NCI-H526 treated with DMSO at 0.1 percent for 48 hours (cell line): ENCODE data around the gene SIGLEC11.
"Not testable (repeated sequence)": the region's sequence is repeated elsewhere in the genome, so short reads cannot be mapped to it uniquely, and the experiment has no call there.

Experiments
- DNase-seq: peaks from one replicate; lab custom pipeline; 2025; lab: John Stamatoyannopoulos, UW

The SIGLEC11 gene

GRCh38 chr19:49981603-49982593, 20.9 kb upstream of the SIGLEC11 start:
- no peak for DNase-seq

DNA sequence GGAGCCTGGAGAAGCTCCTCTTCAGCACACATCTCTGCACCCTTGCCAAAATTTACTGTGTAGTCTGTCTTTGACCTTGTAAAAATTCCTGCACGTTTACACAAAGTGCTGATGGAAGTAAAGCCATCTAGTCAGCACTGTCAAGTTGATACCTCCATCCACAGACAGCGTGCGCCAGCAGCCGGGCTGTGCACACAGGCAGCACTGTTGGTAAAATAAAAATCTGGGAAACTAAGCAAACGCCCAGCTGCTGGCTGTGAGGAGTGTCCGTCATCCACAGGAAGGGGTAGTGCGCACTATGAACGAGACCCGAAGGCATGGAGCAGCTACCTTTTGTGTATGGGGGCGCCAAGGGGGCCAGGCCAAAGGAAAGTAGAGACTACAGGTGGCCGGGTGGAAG, 17.4 kb upstream of the SIGLEC11 start:
- DNase-seq, result no peak

DNA sequence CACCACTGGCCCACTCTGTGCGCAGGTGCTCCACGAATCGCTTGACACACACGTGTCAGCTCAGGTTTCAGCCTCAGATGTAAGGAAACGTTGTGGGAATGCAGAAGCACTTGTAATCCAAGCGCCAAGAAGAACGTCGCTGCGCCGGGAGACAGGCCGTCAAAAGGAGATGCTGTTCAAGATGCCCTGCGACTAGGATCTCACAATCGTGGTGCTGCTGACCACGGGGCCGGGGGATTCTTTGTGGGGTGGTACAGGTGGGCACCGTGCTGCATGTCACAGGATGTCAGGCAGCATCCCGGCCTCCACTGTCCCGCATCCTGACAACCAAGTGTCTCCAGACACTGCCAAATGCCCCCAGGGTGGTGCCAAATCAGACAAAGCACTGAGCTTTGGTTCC, 16.9 kb upstream of the SIGLEC11 start:
- DNase-seq, result no peak

DNA sequence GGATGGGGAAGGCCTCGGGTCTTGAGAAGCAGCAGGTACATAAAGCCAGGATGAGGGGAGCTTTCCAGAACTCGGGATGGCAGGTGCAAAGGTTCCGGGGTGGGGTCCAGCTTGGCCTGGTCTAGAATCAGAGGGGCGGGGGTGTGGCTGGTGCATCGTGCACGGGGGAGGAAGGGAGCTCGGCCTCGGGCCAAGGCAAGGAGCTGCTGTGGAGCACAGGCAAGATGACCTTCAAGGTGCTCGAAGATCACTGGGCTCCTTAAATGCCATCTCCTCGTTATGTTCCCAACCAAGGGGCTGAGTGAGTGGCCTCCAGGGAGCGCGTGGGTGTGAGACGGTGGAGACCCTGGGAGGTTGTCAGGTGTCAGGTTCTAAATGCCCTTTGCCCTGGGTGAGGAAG, 16.1 kb upstream of the SIGLEC11 start:
- DNase-seq, result no peak

- no peak for DNase-seq
These were observed 15.5 kb upstream of the SIGLEC11 start for GRCh38 chr19:49976496-49976895.

DNA sequence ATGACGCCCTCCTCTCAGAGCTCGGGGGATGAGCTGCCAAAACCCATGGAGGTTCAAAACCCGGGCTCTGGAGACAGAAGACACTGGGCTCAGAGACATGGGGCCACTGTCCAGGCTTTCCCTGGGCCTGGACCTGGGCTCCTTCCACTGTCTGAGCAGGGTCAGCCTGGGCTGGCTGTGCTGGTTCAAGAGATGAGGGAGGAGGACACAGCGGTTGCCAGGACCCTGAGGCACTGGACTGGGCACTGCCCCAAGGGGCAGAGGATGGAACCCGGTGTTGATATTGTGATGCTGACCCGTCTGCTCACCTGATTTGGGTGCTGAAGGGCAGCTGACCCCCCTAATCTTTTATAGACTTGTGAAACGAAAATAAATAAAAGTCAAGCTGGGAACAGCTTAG, 14.1 kb upstream of the SIGLEC11 start:
- DNase-seq, result no peak

- DNase-seq, result no peak
These were observed 13.0 kb upstream of the SIGLEC11 start for GRCh38 chr19:49973987-49974386.

GRCh38 chr19:49972841-49973240, 11.9 kb upstream of the SIGLEC11 start:
- no peak for DNase-seq

DNA sequence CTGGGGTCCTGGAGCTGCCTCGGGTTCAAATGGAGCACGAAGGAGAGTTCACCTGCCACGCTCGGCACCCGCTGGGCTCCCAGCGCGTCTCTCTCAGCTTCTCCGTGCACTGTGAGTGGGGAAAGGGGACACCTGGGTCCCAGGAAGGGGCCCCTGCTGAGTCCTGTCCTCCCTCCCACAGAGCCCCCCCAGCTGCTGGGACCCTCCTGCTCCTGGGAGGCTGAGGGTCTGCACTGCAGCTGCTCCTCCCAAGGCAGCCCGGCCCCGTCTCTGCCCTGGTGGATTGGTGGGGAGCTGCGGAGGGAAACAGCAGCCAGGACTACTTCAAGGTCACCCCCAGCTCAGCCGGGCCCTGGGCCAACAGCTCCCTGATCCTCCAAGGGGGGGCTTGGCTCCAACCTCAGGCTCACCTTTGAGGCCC, 11.0 kb upstream of the SIGLEC11 start:
- DNase-seq, result no peak

- not testable (repeated sequence) for DNase-seq
These were observed 8.4 kb upstream of the SIGLEC11 start for GRCh38 chr19:49969355-49969754.

DNA sequence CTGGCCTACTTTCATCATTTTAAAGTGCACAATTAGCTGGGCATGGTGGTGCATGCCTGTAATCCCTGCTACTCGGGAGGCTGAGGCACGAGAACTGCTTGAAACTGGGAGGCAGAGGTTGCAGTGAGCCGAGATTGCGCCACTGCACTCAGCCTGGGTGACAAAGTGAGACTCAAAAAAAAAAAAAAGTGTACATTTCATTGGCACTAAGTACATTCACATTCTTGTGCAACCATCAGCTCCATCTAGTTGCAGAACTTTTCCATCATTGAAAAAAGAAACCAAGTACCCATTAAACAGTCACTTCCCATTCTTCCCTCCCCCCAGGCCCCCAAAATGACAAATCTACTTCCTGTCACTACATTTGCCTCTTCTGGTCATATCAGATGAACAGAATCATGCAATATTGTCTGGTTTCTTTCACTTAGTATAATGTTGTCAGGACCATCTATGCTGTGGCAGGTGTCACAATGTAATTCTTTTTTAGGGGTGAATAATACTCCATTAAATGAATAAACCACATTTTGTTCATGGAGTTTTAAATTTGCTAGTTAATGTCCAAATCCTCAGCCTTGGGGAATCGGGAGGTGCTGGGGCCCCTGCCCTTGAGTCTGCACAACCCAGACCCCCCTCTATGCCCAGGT, 7.4 kb upstream of the SIGLEC11 start:
- no peak for DNase-seq

- not testable (repeated sequence) for DNase-seq
These were observed 1.1 kb downstream of the SIGLEC11 start for GRCh38 chr19:49959892-49960291.

GRCh38 chr19:49958596-49958995, 2.4 kb downstream of the SIGLEC11 start:
- DNase-seq, result not testable (repeated sequence)

DNA sequence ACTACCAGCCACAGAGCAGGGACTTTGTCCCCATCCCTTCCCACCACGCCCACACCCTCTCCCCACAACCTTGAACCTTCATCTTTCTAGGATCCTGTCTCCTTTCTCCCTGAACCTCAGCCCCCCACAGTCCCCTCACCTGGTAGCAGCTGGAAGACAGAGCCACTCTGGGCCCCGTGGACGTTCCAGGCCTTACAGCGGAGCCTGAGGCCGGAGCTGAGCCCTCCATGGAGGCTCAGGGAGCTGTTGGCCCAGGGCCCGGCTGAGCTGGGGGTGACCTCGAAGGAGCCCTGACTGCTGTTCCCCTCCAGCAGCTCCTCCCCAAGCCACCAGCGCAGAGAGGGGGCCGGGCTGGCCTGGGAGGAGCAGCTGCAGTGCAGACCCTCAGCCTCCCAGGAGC, 2.8 kb downstream of the SIGLEC11 start:
- not testable (repeated sequence) for DNase-seq

- DNase-seq, result no peak
These were observed 3.6 kb downstream of the SIGLEC11 start for GRCh38 chr19:49957262-49957915.

DNA sequence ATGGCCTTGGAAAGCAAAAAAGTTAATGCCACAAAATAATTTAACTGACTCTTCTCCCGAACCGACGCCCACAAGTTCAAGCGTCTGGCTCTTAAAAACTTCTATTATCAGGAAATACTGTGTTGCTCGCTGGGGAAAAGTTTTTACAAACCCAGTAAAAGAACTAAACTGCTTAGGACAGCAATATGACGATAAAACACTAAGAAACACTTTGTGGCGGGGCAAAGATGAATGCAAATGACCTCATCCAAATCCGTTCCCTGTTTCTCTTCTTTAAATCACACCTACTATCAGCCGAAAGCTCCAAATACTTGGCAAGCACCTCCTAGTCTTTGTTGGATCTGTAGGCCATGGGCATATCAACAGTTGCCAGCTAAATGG, 4.9 kb downstream of the SIGLEC11 start:
- DNase-seq, result no peak

GRCh38 chr19:49954933-49955332, 6.0 kb downstream of the SIGLEC11 start:
- no peak for DNase-seq

DNA sequence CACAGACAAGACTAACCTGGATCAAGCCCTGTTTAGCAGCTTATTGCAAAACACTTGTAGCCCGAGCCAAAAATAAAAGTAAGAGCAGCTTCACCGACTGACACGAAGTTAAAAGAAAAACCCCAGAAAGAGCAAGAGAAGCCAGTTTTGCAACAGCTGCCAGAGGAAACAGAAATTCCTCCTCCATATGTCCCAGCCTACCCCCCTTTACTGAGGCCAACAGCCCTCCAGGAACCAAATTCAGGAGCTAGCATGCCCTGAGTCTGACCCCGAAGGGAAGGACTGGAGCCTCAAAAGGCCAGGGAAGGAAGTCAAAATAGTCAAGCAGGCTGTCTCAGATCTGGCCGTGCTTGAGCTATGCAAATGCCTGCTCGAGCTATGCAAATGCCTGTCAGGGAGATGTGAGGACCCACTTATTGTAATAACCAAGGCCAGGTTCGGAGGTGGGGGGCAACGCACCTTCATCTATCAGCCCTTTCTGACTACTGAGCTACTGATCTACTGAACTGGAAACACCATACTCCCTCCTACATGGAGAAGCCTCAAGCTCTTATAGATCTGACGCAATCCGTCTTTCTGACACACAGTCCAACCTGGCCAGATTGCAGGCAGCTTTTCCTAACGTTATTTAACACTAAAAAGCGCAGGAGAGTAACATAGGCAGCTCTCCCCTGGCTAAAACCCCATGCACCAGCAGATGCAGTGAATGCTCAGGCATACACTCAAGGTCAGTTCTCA, 6.7 kb downstream of the SIGLEC11 start:
- DNase-seq, result peak; percentile 62

- DNase-seq, result no peak
These were observed 7.6 kb downstream of the SIGLEC11 start for GRCh38 chr19:49953416-49953815.

DNA sequence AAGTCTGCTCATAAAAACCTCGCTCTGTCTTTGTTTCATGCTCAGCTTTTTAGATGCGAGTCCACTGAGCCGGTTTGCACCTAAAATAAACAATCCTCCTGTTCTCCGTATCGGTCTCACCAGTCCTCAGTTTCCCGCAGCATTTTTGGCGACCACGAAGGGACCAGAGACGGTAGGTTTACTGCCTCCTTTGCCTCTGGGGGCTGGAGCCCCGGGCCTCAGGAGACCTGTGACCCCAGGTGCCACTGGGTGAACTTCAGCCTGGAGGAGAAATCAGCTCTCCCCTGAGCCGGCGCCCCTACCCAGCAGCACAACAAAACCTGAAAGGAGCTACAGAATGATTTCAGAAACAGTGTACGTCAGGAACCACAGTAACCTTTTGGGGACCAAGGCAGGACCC, 8.1 kb downstream of the SIGLEC11 start:
- no peak for DNase-seq

GRCh38 chr19:49952479-49952836, 8.5 kb downstream of the SIGLEC11 start:
- DNase-seq, result no peak

DNA sequence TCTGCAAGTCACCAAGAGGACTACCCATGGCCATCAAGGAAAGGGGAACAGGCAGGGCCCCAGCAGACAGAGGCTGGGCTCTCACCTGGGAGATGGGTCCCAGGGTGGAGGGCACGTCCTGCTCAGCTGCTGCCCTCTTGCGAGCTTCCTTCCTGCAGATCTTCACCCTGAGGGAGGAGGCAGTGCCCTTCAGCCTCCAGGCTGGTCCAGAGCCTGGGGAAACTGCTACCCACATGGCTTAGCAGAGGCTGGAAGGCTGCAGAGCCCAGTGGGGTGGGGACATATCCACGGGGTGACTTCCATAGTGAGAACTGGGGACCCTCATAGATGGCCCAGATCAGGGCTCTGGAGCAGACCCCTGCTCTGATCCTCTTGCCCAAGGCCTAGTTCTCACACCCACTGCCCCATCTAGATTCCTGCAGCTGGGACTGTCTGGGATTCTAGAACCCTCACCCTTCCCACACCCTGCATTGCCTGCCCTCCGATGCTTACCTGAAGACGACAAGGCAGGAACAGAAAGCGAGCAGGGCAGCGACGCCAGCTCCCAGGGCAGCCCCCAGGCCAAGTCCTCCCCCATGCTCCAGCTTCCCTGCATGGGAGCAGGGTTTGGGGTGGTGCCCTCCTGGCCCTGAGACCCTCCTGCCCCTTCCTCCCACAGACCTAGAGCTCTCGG, 9.0 kb downstream of the SIGLEC11 start:
- DNase-seq, result no peak
